H9 (cell line): ENCODE measurements around the gene REC114. TPM values are rescaled to one million over a fixed set of nuclear protein-coding genes. Genes with fewer than 3 reads are reported as not detected.

Experiments
- DNase-seq: peaks from one replicate; pipeline ENCODE4 v3.0.0-alpha.2; 2017
- H2AFZ ChIP-seq: one replicate; pipeline ENCODE4 v1.6.1; 2013; ENCODE audit warnings: mild to moderate bottlenecking, low read length, control low read depth, moderate library complexity
- H2AK5ac ChIP-seq: 2 replicates; pipeline ENCODE4 v1.6.1; 2013; ENCODE audit warnings: low read length, control low read depth, mixed read lengths; ENCODE audit not compliant: insufficient read length
- H2BK120ac ChIP-seq: one replicate; pipeline ENCODE4 v1.6.1; 2013; ENCODE audit warnings: low read depth, mild to moderate bottlenecking, low read length, control low read depth, inconsistent platforms; ENCODE audit not compliant: poor library complexity, severe bottlenecking
- H2BK12ac ChIP-seq: 2 replicates; pipeline ENCODE4 v1.6.1; 2013; ENCODE audit warnings: low read length, control low read depth, mixed read lengths, low read depth; ENCODE audit not compliant: insufficient read length
- H2BK15ac ChIP-seq: 2 replicates; pipeline ENCODE4 v1.6.1; 2013; ENCODE audit warnings: low read depth, low read length, control low read depth
- H2BK20ac ChIP-seq: one replicate; pipeline ENCODE4 v1.6.1; 2013; ENCODE audit warnings: low read depth, mild to moderate bottlenecking, low read length, control low read depth, inconsistent platforms; ENCODE audit not compliant: poor library complexity, severe bottlenecking
- H2BK5ac ChIP-seq: 2 replicates; pipeline ENCODE4 v1.6.1; 2013; ENCODE audit warnings: low read length, control low read depth, mixed read lengths; ENCODE audit not compliant: insufficient read length
- H3K14ac ChIP-seq: 2 replicates; pipeline ENCODE4 v1.6.1; 2013; ENCODE audit warnings: low read length, control low read depth; ENCODE audit not compliant: insufficient read depth
- H3K18ac ChIP-seq: 2 replicates; pipeline ENCODE4 v1.6.1; 2013; ENCODE audit warnings: low read depth, mild to moderate bottlenecking, mixed read lengths, low read length, control low read depth; ENCODE audit not compliant: insufficient read length
- H3K23ac ChIP-seq: 2 replicates; pipeline ENCODE4 v1.6.1; 2013; ENCODE audit warnings: low read length, control low read depth, mixed read lengths, low read depth; ENCODE audit not compliant: insufficient read length
- H3K23me2 ChIP-seq: 2 replicates; pipeline ENCODE4 v1.6.1; 2013; ENCODE audit warnings: low read depth, mild to moderate bottlenecking, mixed read lengths, low read length, control low read depth; ENCODE audit not compliant: insufficient read length, poor library complexity, severe bottlenecking
- H3K27ac ChIP-seq: 2 replicates; pipeline ENCODE4 v1.5.1; 2013; ENCODE audit warnings: low read length, control low read depth, mixed read lengths, low read depth; ENCODE audit not compliant: insufficient read length
- H3K27me3 ChIP-seq: 2 replicates; pipeline ENCODE4 v1.6.1; 2013; ENCODE audit warnings: low read length, control low read depth, inconsistent platforms; ENCODE audit not compliant: insufficient read depth
- H3K4ac ChIP-seq: 2 replicates; pipeline ENCODE4 v1.6.1; 2013; ENCODE audit warnings: low read depth, mild to moderate bottlenecking, control low read depth, inconsistent platforms, low read length, moderate library complexity
- H3K4me1 ChIP-seq: 2 replicates; pipeline ENCODE4 v1.6.1; 2013; ENCODE audit warnings: low read length, control low read depth, inconsistent platforms; ENCODE audit not compliant: insufficient read depth
- H3K4me2 ChIP-seq: 2 replicates; pipeline ENCODE4 v1.6.1; 2013; ENCODE audit warnings: low read length, control low read depth, mixed read lengths; ENCODE audit not compliant: insufficient read length, insufficient read depth
- H3K56ac ChIP-seq: 2 replicates; pipeline ENCODE4 v1.6.1; 2013; ENCODE audit warnings: low read depth, mild to moderate bottlenecking, mixed read lengths, low read length, control low read depth; ENCODE audit not compliant: insufficient read length
- H3K79me1 ChIP-seq: 2 replicates; pipeline ENCODE4 v1.6.1; 2013; ENCODE audit warnings: low read depth, mild to moderate bottlenecking, moderate library complexity, low read length, control low read depth, inconsistent platforms; ENCODE audit not compliant: insufficient read depth, poor library complexity, severe bottlenecking
- H3K79me2 ChIP-seq: 2 replicates; pipeline ENCODE4 v1.6.1; 2013; ENCODE audit warnings: low read length, control low read depth, inconsistent platforms; ENCODE audit not compliant: insufficient read depth
- H3K9ac ChIP-seq: 2 replicates; pipeline ENCODE4 v1.6.1; 2013; ENCODE audit warnings: low read length, control low read depth, mixed read lengths; ENCODE audit not compliant: insufficient read length; ENCODE audit errors: extremely low read depth
- H3K9me3 ChIP-seq: one replicate; pipeline ENCODE4 v1.6.1; 2013; ENCODE audit warnings: low read depth, low read length, inconsistent platforms; ENCODE audit not compliant: control insufficient read depth
- H3T11ph ChIP-seq: one replicate; pipeline ENCODE4 v1.6.1; 2013; ENCODE audit warnings: mild to moderate bottlenecking, low read length, control low read depth, inconsistent platforms
- H4K20me1 ChIP-seq: one replicate; pipeline ENCODE4 v1.6.1; 2013; ENCODE audit not compliant: control insufficient read depth, insufficient read length, insufficient read depth
- H4K5ac ChIP-seq: 2 replicates; pipeline ENCODE4 v1.6.1; 2013; ENCODE audit warnings: low read depth, mild to moderate bottlenecking, mixed read lengths, low read length, control low read depth; ENCODE audit not compliant: insufficient read length
- H4K8ac ChIP-seq: replicated peaks from 2 replicates; pipeline ENCODE4 v1.6.1; 2013; ENCODE audit warnings: low read length, control low read depth, mixed read lengths, low read depth; ENCODE audit not compliant: insufficient read length
- H4K91ac ChIP-seq: 2 replicates; pipeline ENCODE4 v1.6.1; 2013; ENCODE audit warnings: low read depth, mild to moderate bottlenecking, moderate library complexity, mixed read lengths, low read length, control low read depth; ENCODE audit not compliant: insufficient read length
- H3K27ac Mint-ChIP-seq, 3 experiments: 2 replicates in 2 of 3; 3 replicates in 1 of 3; pipeline ENCODE4 v1.8.0; 2020 to 2021; ENCODE audit warnings: mixed read lengths in 3 of 3, mild to moderate bottlenecking in 1 of 3, moderate library complexity in 1 of 3
- H3K27me3 Mint-ChIP-seq: 2 replicates; pipeline ENCODE4 v1.8.0; 2021; ENCODE audit warnings: low read depth, mild to moderate bottlenecking, moderate library complexity, mixed read lengths
- H3K36me3 Mint-ChIP-seq, 3 experiments: 2 replicates in 2 of 3; 3 replicates in 1 of 3; pipeline ENCODE4 v1.8.0; 2020 to 2021; ENCODE audit warnings: low read depth in 3 of 3, mixed read lengths in 3 of 3; ENCODE audit not compliant: insufficient read depth in 1 of 3
- H3K4me1 Mint-ChIP-seq, 2 experiments: 2 replicates each; pipeline ENCODE4 v1.8.0; 2020; ENCODE audit warnings: mixed read lengths in 2 of 2
- H3K4me3 Mint-ChIP-seq, 2 experiments: 2 replicates in 1 of 2; 3 replicates in 1 of 2; pipeline ENCODE4 v1.8.0; 2020 to 2021; ENCODE audit warnings: mild to moderate bottlenecking in 2 of 2, mixed read lengths in 2 of 2, moderate library complexity in 1 of 2
- H3K9me3 Mint-ChIP-seq, 2 experiments: 2 replicates in 1 of 2; 3 replicates in 1 of 2; pipeline ENCODE4 v1.8.0; 2020; ENCODE audit warnings: mild to moderate bottlenecking in 2 of 2, mixed read lengths in 2 of 2, moderate library complexity in 1 of 2
- CTCF ChIP-seq: fragments of 200-600 bp; sonication (generic); conservative IDR thresholded peaks from 3 replicates; pipeline ENCODE4 v1.8.0; 2021; ENCODE audit warnings: antibody characterized with exemption, mild to moderate bottlenecking
- WGBS: extraction: QIAGEN DNeasy Blood & Tissue Kit; methylation state at CpG from one replicate; pipeline ENCODE4 v1.1.7; 2013; ENCODE audit warnings: missing lambda C conversion rate, low lambda C conversion rate, mixed read lengths; ENCODE audit not compliant: insufficient read length; ENCODE audit errors: extremely low coverage; 5-methylcytosine and 5-hydroxymethylcytosine counted together
- total RNA-seq: library from RNA; stranded (reverse); gene quantifications from 2 replicates; pipeline ENCODE4 v1.2.1, GENCODE V29; 2021

Gene REC114
- total RNA-seq, 1 experiment from 2014 or later, result not detected

GRCh38 chr15:73482166-73482565 is 39.2 kb downstream of the REC114 start:
- H4K20me1 ChIP-seq, result no peaks in the 10 kb centered on the region
- Mint-ChIP-seq H3K4me3 (no peak overlapping the region), H3K36me3 (no peaks in the 10 kb centered on the region), H3K4me1 (no peaks in the 10 kb centered on the region), H3K27me3 (peaks cover 5% of the 10 kb centered on the region; the same call in 1 of the 2 replicates), H3K9me3 (no peaks in the 10 kb centered on the region), H3K27ac (no peak overlapping the region)
- no peak overlapping the region for H3K9ac ChIP-seq
- no peak overlapping the region for H3K4me2 ChIP-seq
- H2BK12ac ChIP-seq, result no peak overlapping the region
- no peak overlapping the region for H4K5ac ChIP-seq
- no CpG with 5 or more reads among the region's 3 CpGs for WGBS
- no peak overlapping the region for H3K56ac ChIP-seq
- H2BK20ac ChIP-seq, result no peak overlapping the region
- H2AFZ ChIP-seq, result no peak overlapping the region
- no peak overlapping the region for H4K91ac ChIP-seq
- no peak overlapping the region for H2BK15ac ChIP-seq
- TF ChIP-seq CTCF, result no peak
- H4K8ac ChIP-seq, result no peak overlapping the region
- DNase-seq, result no peak
- H3K27ac ChIP-seq, result no peak overlapping the region
- no peak overlapping the region for H3K23ac ChIP-seq
- no peaks in the 10 kb centered on the region for H3K27me3 ChIP-seq
- no peaks in the 10 kb centered on the region for H3K9me3 ChIP-seq
- no peak overlapping the region for H3T11ph ChIP-seq
- H3K4me1 ChIP-seq, result no peaks in the 10 kb centered on the region
- H3K79me2 ChIP-seq, result no peaks in the 10 kb centered on the region
- H3K79me1 ChIP-seq, result no peaks in the 10 kb centered on the region
- H3K14ac ChIP-seq, result no peak overlapping the region
- no peak overlapping the region for H2AK5ac ChIP-seq
- H2BK120ac ChIP-seq, result no peak overlapping the region
- no peaks in the 10 kb centered on the region for H3K23me2 ChIP-seq
- H2BK5ac ChIP-seq, result no peak overlapping the region
- no peak overlapping the region for H3K4ac ChIP-seq
- no peak overlapping the region for H3K18ac ChIP-seq
